ENCODE data around the gene PHTF1. TPM values are rescaled to one million over a fixed set of nuclear protein-coding genes. Genes with fewer than 3 reads are reported as not detected.

The PHTF1 gene
- total RNA-seq, 1 experiment from 2014 or later = 8.4 TPM

DNA sequence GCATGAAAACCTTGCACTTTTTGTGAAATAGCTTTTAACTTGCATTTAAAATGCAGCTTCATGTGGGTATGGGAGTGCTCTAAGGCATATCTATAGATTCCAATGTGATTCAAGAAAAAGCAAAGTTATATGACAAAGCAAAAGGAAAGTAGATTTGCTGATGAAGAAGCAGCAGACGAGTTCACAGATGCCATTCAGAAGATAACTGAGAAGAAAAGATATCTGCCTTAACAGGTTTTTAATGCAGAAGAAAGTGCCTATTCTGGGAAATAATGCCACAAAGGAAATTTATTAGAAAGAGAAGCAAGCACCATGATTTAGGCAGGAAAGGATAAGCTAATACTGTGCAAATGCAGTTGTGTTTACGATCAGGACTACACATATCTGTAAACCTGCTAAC lies 68.1 kb downstream of the PHTF1 start:
- H3K27ac Mint-ChIP-seq (ENCODE audit: low read depth, unreplicated experiment) = no peak overlapping the region
- no peak for TF ChIP-seq CTCF (IDR thresholded peaks at IDR 0.05; ENCODE audit: unreplicated experiment)
- intact Hi-C loops (cut with micrococcal nuclease) = no loop called here
- ChIA-PET POLR2A (no interaction called here), CTCF (no interaction called here)
- peaks cover 37% of the 10 kb centered on the region for H3K9me3 Mint-ChIP-seq (ENCODE audit: unreplicated experiment)
- DNase-seq (ENCODE audit: unreplicated experiment) = no peak
- BruUV-seq (replicated peaks) = no TSS peak
- no peaks in the 10 kb centered on the region for H3K4me1 Mint-ChIP-seq (ENCODE audit: insufficient read depth, unreplicated experiment)
- no peaks in the 10 kb centered on the region for H3K27me3 Mint-ChIP-seq (ENCODE audit: insufficient read depth, unreplicated experiment)
- H3K4me3 Mint-ChIP-seq (ENCODE audit: unreplicated experiment) = no peak overlapping the region
- H3K36me3 Mint-ChIP-seq (ENCODE audit: insufficient read depth, unreplicated experiment) = peaks cover 22% of the 10 kb centered on the region

GRCh38 chr1:113686891-113687618 lies 72.2 kb downstream of the PHTF1 start:
- no peaks in the 10 kb centered on the region for H3K27me3 Mint-ChIP-seq (ENCODE audit: insufficient read depth, unreplicated experiment)
- H3K27ac Mint-ChIP-seq (ENCODE audit: low read depth, unreplicated experiment) = no peak overlapping the region
- peaks cover 14% of the 10 kb centered on the region for H3K36me3 Mint-ChIP-seq (ENCODE audit: insufficient read depth, unreplicated experiment)
- intact Hi-C loops (cut with micrococcal nuclease) = no loop called here
- TF ChIP-seq CTCF (IDR thresholded peaks at IDR 0.05; ENCODE audit: unreplicated experiment) = no peak
- ChIA-PET POLR2A (interaction anchor here (0.7 kb wide), 1 partner anchor 401 kb away, joined by 4 read pairs; no protein-coding TSS in a partner anchor), CTCF (interaction anchor here (0.5 to 1.3 kb wide), 6 partner anchors 9 to 552 kb away, joined by 3 read pairs; partner anchors contain the start of gene OLFML3)
- no TSS peak for BruUV-seq (replicated peaks)
- no peak overlapping the region for H3K4me3 Mint-ChIP-seq (ENCODE audit: unreplicated experiment)
- H3K4me1 Mint-ChIP-seq (ENCODE audit: insufficient read depth, unreplicated experiment) = no peaks in the 10 kb centered on the region
- H3K9me3 Mint-ChIP-seq (ENCODE audit: unreplicated experiment) = peaks cover 7% of the 10 kb centered on the region
- DNase-seq (ENCODE audit: unreplicated experiment) = no peak

DNA sequence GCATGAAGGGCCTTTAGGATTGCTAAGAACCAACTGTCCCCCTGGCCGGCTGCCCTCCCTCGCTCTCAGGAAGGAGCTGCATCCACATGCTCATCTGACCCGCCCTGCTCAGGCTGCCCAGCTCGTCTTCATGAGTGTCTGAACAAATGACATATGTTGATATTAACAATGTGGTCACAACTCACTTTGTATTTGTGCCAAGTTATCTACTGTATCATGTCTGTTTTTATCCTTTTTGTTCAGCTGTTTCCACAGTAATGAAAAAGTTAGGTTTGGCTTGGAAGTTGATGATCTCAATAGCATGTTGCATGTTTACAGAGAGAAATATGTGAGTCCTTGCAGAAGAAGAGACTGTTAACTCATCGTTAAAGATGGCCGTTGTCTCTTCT lies 75.1 kb downstream of the PHTF1 start:
- DNase-seq (ENCODE audit: unreplicated experiment) = no peak
- no TSS peak for BruUV-seq (replicated peaks)
- H3K36me3 Mint-ChIP-seq (ENCODE audit: insufficient read depth, unreplicated experiment) = peaks cover 8% of the 10 kb centered on the region
- CTCF ChIA-PET = interaction anchor here (0.7 to 2.6 kb wide), 2 partner anchors 544 to 875 kb away, joined by 4 to 19 read pairs; no protein-coding TSS in a partner anchor
- intact Hi-C loops (cut with micrococcal nuclease) = no loop called here
- H3K4me1 Mint-ChIP-seq (ENCODE audit: insufficient read depth, unreplicated experiment) = no peaks in the 10 kb centered on the region
- H3K4me3 Mint-ChIP-seq (ENCODE audit: unreplicated experiment) = no peak overlapping the region
- TF ChIP-seq CTCF (IDR thresholded peaks at IDR 0.05; ENCODE audit: unreplicated experiment) = no peak
- POLR2A ChIA-PET = no interaction called here
- H3K27me3 Mint-ChIP-seq (ENCODE audit: insufficient read depth, unreplicated experiment) = no peaks in the 10 kb centered on the region
- no peak overlapping the region for H3K27ac Mint-ChIP-seq (ENCODE audit: low read depth, unreplicated experiment)
- H3K9me3 Mint-ChIP-seq (ENCODE audit: unreplicated experiment) = no peaks in the 10 kb centered on the region

- Mint-ChIP-seq H3K4me1 (ENCODE audit: insufficient read depth, unreplicated experiment) (no peaks in the 10 kb centered on the region), H3K36me3 (ENCODE audit: insufficient read depth, unreplicated experiment) (peaks cover 8% of the 10 kb centered on the region), H3K27ac (ENCODE audit: low read depth, unreplicated experiment) (peak overlapping the region; percentile 39), H3K4me3 (ENCODE audit: unreplicated experiment) (no peak overlapping the region), H3K9me3 (ENCODE audit: unreplicated experiment) (no peaks in the 10 kb centered on the region), H3K27me3 (ENCODE audit: insufficient read depth, unreplicated experiment) (no peaks in the 10 kb centered on the region)
- intact Hi-C loops (cut with micrococcal nuclease) = no loop called here
- DNase-seq (ENCODE audit: unreplicated experiment) = no peak
- TSS peak; percentile 36 for BruUV-seq (replicated peaks)
- ChIA-PET CTCF (interaction anchor here (0.7 to 2.6 kb wide), 3 partner anchors 543 to 875 kb away, joined by 3 to 19 read pairs (median 4); no protein-coding TSS in a partner anchor), POLR2A (no interaction called here)
- TF ChIP-seq CTCF (IDR thresholded peaks at IDR 0.05; ENCODE audit: unreplicated experiment) = no peak
These were observed 75.7 kb downstream of the PHTF1 start for GRCh38 chr1:113683384-113684152.
